ENCODE results near the gene NPY5R.

The NPY5R gene

GRCh38 chr4:163382178-163382869 is 38.6 kb downstream of the NPY5R start:
- H3K4me3 ChIP-seq (replicated peaks; ENCODE audit: low read depth, low read length), result no peak overlapping the region
- no peak for DNase-seq (ENCODE audit: extremely low read depth, low read depth)
- TF ChIP-seq CTCF (IDR thresholded peaks at IDR 0.05; ENCODE audit: low read depth, low read length, missing control alignments), result no peak

DNA sequence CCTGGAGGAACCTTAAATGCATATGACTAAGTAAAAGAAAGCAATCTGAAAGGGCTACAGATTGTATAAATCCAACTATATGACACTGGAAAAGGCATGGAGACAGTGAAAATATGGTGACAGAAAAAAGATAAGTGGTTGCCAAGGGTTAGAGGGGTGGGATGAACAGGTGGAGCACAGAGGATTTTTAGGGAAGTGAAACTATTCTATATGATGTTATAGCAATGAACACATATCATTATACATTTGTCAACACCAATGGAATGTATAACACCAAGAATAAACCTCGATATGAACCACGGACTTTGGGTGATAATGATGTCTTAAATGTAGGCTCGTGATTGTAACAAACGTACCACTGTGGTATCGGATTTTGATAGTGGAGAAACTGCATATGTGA is 40.7 kb downstream of the NPY5R start:
- no peak overlapping the region for H3K4me3 ChIP-seq (replicated peaks; ENCODE audit: low read depth, low read length)
- TF ChIP-seq CTCF (IDR thresholded peaks at IDR 0.05; ENCODE audit: low read depth, low read length, missing control alignments), result no peak
- DNase-seq (ENCODE audit: extremely low read depth, low read depth), result no peak

DNA sequence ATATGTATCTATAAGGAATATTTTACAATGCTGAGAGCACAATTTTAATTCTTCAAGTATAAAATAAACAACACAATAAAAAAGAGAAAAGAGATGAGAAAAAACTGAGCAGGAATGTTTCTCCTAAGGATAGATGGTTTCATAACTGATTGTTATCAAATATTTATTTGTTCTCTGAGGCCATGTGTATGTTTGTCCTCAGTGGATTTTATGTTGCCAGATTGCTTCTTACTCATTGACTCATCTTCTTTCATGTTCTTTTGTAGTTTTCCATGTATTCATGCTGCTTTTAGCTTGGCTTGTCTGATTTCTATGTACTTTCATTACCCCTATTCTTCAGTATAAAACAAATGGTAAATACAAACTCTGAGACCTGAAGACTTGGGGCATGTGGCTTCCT is 41.2 kb downstream of the NPY5R start:
- H3K4me3 ChIP-seq (replicated peaks; ENCODE audit: low read depth, low read length), result no peak overlapping the region
- no peak for DNase-seq (ENCODE audit: extremely low read depth, low read depth)
- no peak for TF ChIP-seq CTCF (IDR thresholded peaks at IDR 0.05; ENCODE audit: low read depth, low read length, missing control alignments)

- no peak overlapping the region for H3K4me3 ChIP-seq (replicated peaks; ENCODE audit: low read depth, low read length)
- no peak for DNase-seq (ENCODE audit: extremely low read depth, low read depth)
- TF ChIP-seq CTCF (IDR thresholded peaks at IDR 0.05; ENCODE audit: low read depth, low read length, missing control alignments), result no peak
Observed at GRCh38 chr4:163385466-163385865, 41.8 kb downstream of the NPY5R start.

- TF ChIP-seq CTCF (IDR thresholded peaks at IDR 0.05; ENCODE audit: low read depth, low read length, missing control alignments), result no peak
- no peak for DNase-seq (ENCODE audit: extremely low read depth, low read depth)
- no peak overlapping the region for H3K4me3 ChIP-seq (replicated peaks; ENCODE audit: low read depth, low read length)
Observed at GRCh38 chr4:163391756-163392155, 48.1 kb downstream of the NPY5R start.

DNA sequence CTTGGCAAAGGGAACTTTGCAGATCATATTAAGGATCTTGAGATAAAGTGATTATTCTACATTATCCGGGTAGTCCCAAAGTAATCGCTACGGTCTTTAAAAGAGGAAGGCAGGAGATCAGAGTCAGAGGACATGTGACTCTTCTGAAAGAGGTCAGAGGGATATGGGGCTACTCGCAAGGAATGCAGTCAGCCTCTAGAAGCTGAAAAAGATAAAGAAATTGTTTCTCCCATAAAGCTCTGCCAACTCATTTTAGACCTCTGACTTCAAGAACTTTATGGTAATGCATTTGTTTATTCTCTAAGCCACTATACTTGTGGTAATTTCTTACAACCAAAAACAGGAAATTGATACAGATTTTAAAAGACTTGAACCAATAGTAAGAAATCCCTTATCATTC is 48.6 kb downstream of the NPY5R start:
- no peak for DNase-seq (ENCODE audit: extremely low read depth, low read depth)
- no peak overlapping the region for H3K4me3 ChIP-seq (replicated peaks; ENCODE audit: low read depth, low read length)
- no peak for TF ChIP-seq CTCF (IDR thresholded peaks at IDR 0.05; ENCODE audit: low read depth, low read length, missing control alignments)

DNA sequence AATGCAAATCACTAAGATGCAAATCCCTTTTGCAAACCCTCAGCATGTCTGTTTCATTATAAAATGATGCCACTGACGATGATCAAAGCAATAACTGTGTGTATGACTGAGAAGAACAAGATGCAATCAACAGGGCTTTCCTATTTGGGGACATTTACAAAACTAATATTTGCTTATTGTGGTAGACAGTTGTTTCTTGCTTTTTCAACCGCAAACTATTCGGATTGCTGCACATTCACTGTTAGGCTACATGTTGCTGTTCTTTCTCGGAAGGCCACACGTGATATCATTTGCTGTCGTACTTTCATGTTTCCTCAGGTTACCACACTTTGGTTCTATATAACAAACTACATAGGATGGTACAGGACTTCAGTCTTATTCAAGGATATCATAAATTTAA is 49.8 kb downstream of the NPY5R start:
- no peak overlapping the region for H3K4me3 ChIP-seq (replicated peaks; ENCODE audit: low read depth, low read length)
- no peak for TF ChIP-seq CTCF (IDR thresholded peaks at IDR 0.05; ENCODE audit: low read depth, low read length, missing control alignments)
- no peak for DNase-seq (ENCODE audit: extremely low read depth, low read depth)
